A673 (cell line): Measurements from ENCODE around the gene MIPOL1.
"Not testable (repeated sequence)": the region's sequence is repeated elsewhere in the genome, so short reads cannot be mapped to it uniquely, and the experiment has no call there.

Experiments used
- CTCF ChIP-seq: fragments of 300-800, 200-600 bp; sonication (generic); conservative IDR thresholded peaks from 2 replicates; pipeline ENCODE4 v1.5.1; 2017; ENCODE audit warnings: low read depth, mild to moderate bottlenecking, antibody characterized with exemption, low read length, moderate library complexity, mixed read lengths
- EZH2 ChIP-seq: fragments of 200-600 bp; sonication (generic); IDR thresholded peaks from 2 replicates; pipeline ENCODE4 v1.6.1; 2017; ENCODE audit warnings: borderline replicate concordance, low read depth, mild to moderate bottlenecking, mixed read lengths, antibody characterized with exemption, low read length; ENCODE audit not compliant: poor library complexity, severe bottlenecking

GRCh38 chr14:37397157-37397940, 199.6 kb downstream of the MIPOL1 start:
- TF ChIP-seq CTCF, EZH2: not testable (repeated sequence)
